ENCODE results near the gene DIP2C. TPM values are rescaled to one million over a fixed set of nuclear protein-coding genes. Genes with fewer than 3 reads are reported as not detected.

The DIP2C gene
- polyA plus RNA-seq, 1 of the 3 experiments (the other 2 are of a cell fraction) = 8.7 TPM

- TF ChIP-seq, protein P1, sequence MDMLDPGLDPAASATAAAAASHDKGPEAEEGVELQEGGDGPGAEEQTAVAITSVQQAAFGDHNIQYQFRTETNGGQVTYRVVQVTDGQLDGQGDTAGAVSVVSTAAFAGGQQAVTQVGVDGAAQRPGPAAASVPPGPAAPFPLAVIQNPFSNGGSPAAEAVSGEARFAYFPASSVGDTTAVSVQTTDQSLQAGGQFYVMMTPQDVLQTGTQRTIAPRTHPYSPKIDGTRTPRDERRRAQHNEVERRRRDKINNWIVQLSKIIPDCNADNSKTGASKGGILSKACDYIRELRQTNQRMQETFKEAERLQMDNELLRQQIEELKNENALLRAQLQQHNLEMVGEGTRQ (IDR thresholded peaks at IDR 0.05; ENCODE audit: borderline replicate concordance, low read depth, low read length) = no peak
- TF ChIP-seq, protein P2, sequence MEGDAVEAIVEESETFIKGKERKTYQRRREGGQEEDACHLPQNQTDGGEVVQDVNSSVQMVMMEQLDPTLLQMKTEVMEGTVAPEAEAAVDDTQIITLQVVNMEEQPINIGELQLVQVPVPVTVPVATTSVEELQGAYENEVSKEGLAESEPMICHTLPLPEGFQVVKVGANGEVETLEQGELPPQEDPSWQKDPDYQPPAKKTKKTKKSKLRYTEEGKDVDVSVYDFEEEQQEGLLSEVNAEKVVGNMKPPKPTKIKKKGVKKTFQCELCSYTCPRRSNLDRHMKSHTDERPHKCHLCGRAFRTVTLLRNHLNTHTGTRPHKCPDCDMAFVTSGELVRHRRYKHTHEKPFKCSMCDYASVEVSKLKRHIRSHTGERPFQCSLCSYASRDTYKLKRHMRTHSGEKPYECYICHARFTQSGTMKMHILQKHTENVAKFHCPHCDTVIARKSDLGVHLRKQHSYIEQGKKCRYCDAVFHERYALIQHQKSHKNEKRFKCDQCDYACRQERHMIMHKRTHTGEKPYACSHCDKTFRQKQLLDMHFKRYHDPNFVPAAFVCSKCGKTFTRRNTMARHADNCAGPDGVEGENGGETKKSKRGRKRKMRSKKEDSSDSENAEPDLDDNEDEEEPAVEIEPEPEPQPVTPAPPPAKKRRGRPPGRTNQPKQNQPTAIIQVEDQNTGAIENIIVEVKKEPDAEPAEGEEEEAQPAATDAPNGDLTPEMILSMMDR (IDR thresholded peaks at IDR 0.05) = no peak
- TF ChIP-seq TAF1 (IDR thresholded peaks at IDR 0.05; ENCODE audit: borderline replicate concordance, low read depth, low read length) (no peak), EP300 (IDR thresholded peaks at IDR 0.05; ENCODE audit: borderline replicate concordance in 1 of 2, low read depth in 1 of 2, low read length in 1 of 2) (no peak), ELF1 (IDR thresholded peaks at IDR 0.05) (no peak), POLR2AphosphoS5 (IDR thresholded peaks at IDR 0.05; ENCODE audit: low read depth, low read length) (no peak), TEAD4 (IDR thresholded peaks at IDR 0.05; ENCODE audit: borderline replicate concordance, insufficient read depth) (no peak)
Observed at GRCh38 chr10:722281-723060, 33.0 kb upstream of the DIP2C start (continued).

DNA sequence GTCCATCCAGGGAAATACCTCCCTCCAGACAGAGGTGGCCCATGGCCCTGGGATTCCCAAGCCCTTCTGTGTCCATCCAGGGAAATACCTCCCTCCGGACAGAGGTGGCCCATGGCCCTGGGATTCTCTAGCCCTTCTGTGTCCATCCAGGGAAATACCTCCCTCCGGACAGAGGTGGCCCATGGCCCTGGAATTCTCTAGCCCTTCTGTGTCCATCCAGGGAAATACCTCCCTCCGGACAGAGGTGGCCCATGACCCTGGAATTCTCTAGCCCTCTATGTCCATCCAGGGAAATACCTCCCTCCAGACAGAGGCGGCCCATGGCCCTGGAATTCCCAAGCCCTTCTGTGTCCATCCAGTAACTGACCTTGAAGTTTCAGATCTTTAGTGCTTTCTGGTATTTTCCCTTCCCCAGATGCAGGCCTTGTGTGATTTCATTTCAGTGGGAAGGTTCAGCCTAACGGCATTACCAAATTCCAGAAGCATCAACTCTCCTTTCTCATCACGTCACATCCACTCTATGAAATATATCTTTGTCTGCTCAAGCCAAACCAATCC is 28.8 kb upstream of the DIP2C start:
- H3K9me2 ChIP-seq = no peaks in the 10 kb centered on the region
- 73% methylated on average over 6 of the region's 6 CpGs for whole genome bisulfite sequencing (ENCODE audit: low lambda C conversion rate)
- H4K20me1 ChIP-seq (ENCODE audit: insufficient read depth) = no peaks in the 10 kb centered on the region
- CTCF ChIA-PET = no interaction called here
- H3F3A ChIP-seq (replicated peaks; ENCODE audit: insufficient read depth) = no peaks in the 10 kb centered on the region
- DNase-seq = no peak
- no peak overlapping the region for H2AFZ ChIP-seq (ENCODE audit: low read depth)
- H3K4me2 ChIP-seq = no peak overlapping the region
- no peaks in the 10 kb centered on the region for H3K36me3 ChIP-seq (replicated peaks in 1 of 2; ENCODE audit: control insufficient read depth in 1 of 2, insufficient read depth in 2 of 2, low read length in 1 of 2)
- no peak overlapping the region for H3K27ac ChIP-seq (ENCODE audit: low read depth in 2 of 2, low read length in 1 of 2)
- H3K9me3 ChIP-seq = peaks cover 12% of the 10 kb centered on the region
- H3K9ac ChIP-seq = no peak overlapping the region
- no peaks in the 10 kb centered on the region for H3K79me2 ChIP-seq (ENCODE audit: insufficient read depth)
- H3K4me1 ChIP-seq (ENCODE audit: control insufficient read depth in 1 of 2, insufficient read depth in 2 of 2, low read depth in 1 of 2, low read length in 1 of 2) = no peaks in the 10 kb centered on the region
- H3K27me3 ChIP-seq (ENCODE audit: insufficient read depth) = no peaks in the 10 kb centered on the region
- no peak overlapping the region for H3K4me3 ChIP-seq (ENCODE audit: low read depth in 2 of 2, low read length in 1 of 2)
- POLR2A ChIA-PET = no interaction called here
- TF ChIP-seq RAD21 (IDR thresholded peaks at IDR 0.05; ENCODE audit: low read length) (no peak), MXI1 (IDR thresholded peaks at IDR 0.05; ENCODE audit: low read depth, low read length) (no peak), GATA2 (CRISPR knock-in tag; IDR thresholded peaks at IDR 0.05) (no peak), REST (IDR thresholded peaks at IDR 0.05; ENCODE audit: low read depth, low read length) (no peak), IRF3 (IDR thresholded peaks at IDR 0.05; ENCODE audit: low read depth, low read length) (no peak), JUND (IDR thresholded peaks at IDR 0.05) (no peak), GABPA (IDR thresholded peaks at IDR 0.05; ENCODE audit: low read depth) (no peak), ZBTB33 (IDR thresholded peaks at IDR 0.05; ENCODE audit: borderline replicate concordance, low read depth) (no peak), EP300 (IDR thresholded peaks at IDR 0.05; ENCODE audit: borderline replicate concordance in 1 of 2, low read depth in 1 of 2, low read length in 1 of 2) (no peak), NFIC (IDR thresholded peaks at IDR 0.05; ENCODE audit: borderline replicate concordance) (no peak), EZH2phosphoT487 (IDR thresholded peaks at IDR 0.05; ENCODE audit: borderline replicate concordance, low read depth) (no peak), FOXJ3 (CRISPR knock-in tag; IDR thresholded peaks at IDR 0.05) (no peak), NRF1 (IDR thresholded peaks at IDR 0.05; ENCODE audit: low read depth, low read length) (no peak)
- TF ChIP-seq, protein P1 (IDR thresholded peaks at IDR 0.05; ENCODE audit: borderline replicate concordance, low read depth, low read length) = no peak
